HG02610 (cell line): ENCODE data around the gene PKIB.
A peak's percentile ranks its signal among the peaks of the same experiment; 100 is the strongest.
"Not testable (repeated sequence)": the region's sequence is repeated elsewhere in the genome, so short reads cannot be mapped to it uniquely, and the experiment has no call there.

Experiments
- ATAC-seq: cut with Tn5 transposase; IDR thresholded peaks from one replicate; pipeline ENCODE4 v1.9.1; 2021; ENCODE audit warnings: mild to moderate bottlenecking, moderate library complexity; ENCODE audit not compliant: unreplicated experiment

The PKIB gene

DNA sequence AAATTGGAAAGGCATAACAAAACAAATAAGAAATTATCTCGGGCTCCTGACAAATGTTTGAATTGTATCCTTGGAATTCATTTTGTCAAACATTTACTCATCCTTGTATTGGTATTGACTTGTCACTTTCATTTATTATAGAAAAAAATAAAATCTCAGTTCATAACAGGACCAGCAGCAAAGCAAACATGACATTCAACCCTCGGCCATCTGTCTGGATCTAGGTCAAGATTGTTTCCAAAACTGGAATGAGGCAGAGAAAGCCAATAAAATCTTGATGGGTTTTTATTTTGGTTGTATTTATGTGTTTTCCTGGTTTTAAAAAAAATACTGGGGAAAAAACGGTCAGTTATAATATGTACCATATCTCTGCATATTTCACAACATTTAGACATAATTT, 126.4 kb downstream of the PKIB start:
- ATAC-seq, result no peak

- ATAC-seq, result no peak
Observed at GRCh38 chr6:122740091-122740490, 129.9 kb downstream of the PKIB start.

DNA sequence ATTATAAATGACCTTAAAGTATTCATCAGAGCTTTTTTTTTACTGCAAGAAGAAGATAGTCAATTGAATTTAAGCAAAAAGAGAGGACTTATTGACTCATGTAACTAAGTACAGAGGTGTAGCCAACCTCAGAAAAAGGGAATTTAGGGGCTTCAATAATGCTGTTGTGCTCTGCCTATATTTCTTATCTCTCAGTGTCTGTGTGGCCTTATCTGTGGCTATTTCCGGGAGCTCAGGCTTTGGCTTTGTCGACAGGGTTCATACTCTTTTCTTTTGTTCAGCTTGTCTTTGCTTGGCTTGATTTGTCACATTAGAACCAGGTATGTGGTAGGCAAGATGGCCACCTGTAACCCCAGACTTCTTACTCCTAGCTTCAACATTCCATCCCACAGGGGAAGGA, 130.7 kb downstream of the PKIB start:
- no peak for ATAC-seq

DNA sequence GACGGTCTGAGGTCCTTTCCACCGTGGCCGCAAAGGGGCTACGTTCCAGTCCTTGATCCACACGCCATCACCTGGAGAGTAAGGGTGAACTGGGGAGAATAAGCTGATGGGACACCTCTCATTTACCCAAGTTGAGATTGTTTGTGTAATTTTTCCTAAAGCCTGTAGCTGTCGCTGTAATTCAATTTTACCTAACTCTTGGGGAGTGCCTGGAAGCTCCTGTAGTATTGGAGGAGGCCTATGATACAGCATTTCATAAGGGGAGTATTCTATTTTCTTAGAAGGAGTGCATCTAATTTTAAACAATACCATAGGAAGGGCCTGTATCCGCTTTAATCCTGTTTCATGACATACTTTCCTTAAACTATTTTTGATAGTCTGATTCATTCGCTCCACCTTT, 134.0 kb downstream of the PKIB start:
- ATAC-seq, result not testable (repeated sequence)

DNA sequence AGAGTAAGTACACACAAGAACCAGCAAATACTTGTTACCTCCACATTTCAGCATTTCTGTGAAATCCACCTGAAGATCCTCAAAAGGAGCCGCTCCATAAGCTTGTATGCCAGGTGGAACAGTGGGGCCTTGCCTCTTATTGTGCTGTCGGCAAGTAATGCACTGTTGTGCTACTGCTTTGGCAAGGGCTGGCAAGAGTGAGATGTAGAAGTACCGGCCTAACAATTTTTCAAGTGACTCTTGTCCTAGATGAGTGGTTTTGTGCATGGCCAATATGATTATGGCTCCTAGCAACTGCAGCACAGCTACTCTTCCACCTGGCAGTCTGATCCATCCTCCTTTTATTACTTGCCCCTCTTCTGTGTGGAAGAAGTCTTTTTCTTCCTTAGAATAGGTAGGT, 134.7 kb downstream of the PKIB start:
- not testable (repeated sequence) for ATAC-seq

GRCh38 chr6:122746688-122747087, 136.5 kb downstream of the PKIB start:
- ATAC-seq, result no peak

GRCh38 chr6:122747573-122747972, 137.4 kb downstream of the PKIB start:
- no peak for ATAC-seq

GRCh38 chr6:122748945-122749344, 138.7 kb downstream of the PKIB start:
- ATAC-seq, result not testable (repeated sequence)

DNA sequence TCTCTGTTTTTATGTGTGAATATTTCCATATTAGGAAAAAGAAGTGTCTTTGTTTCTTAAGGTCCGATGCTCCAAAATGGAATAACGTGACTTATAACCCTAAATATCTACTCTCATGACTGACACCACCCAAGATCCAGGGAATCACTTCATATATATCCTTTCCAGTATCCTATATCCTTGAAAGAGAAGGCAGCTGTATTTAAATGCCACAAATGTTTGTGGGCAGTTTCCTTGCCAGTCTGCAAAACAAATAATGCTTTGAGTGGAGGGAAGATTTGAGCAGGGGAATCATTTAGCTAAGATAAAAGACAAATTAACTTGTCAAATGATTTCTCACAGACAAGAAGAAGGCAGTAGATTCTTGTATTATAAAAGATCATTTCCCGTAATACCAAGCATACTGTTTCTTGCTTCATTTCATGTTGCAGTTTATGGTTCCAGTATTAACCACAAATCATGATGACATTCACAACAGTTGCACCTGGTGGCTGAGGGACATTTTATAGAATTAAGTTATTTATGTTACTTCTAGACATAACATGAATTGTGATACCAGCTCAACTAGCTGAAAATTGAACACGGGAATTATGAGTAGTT, 139.3 kb downstream of the PKIB start:
- no peak for ATAC-seq

- ATAC-seq, result peak; percentile 89
Observed at GRCh38 chr6:122751326-122751725, 141.1 kb downstream of the PKIB start.

GRCh38 chr6:122752459-122752858, 142.3 kb downstream of the PKIB start:
- ATAC-seq, result peak; percentile 30

- ATAC-seq, result no peak
Observed at GRCh38 chr6:122753000-122753687, 142.9 kb downstream of the PKIB start.

DNA sequence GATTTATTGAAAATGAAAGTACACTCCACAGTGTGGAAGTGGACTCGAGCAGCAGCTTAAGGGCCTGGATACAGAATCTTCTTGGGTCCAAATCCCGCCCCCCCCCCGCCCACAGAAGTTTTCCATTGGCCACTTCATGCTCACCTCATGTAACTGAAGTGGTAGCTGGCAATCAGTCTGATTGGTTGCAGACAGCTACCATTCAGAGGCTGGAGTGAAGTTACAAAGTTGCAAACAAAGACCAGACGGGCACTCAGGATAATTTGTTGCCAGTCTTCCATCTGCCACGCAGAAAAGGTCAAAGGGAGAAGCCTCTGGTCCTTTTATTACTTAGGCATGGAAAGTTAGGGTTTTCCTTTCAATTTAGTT, 143.5 kb downstream of the PKIB start:
- ATAC-seq, result no peak

GRCh38 chr6:122754191-122754731, 144.1 kb downstream of the PKIB start:
- no peak for ATAC-seq

GRCh38 chr6:122755901-122756300, 145.7 kb downstream of the PKIB start:
- ATAC-seq, result no peak

DNA sequence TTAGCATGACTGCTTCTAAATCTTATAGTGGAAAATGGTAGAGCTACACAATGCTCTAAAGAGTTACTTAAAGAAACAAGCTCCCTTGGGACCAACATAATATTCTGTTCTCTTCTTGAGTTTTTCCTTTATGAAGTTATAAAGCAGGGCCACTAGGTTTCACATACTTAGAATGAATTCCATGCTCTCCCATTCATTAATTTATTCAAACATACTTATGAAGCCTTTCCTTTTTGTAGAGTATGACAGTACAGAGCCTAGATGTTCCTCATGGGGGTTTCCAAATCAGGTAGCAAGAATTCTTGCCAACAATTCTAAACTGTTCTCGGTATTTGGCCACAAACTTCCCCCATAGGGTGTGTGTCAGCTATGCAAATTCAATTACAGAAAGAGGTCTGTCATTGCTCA, 148.7 kb downstream of the PKIB start:
- ATAC-seq, result peak; percentile 100

DNA sequence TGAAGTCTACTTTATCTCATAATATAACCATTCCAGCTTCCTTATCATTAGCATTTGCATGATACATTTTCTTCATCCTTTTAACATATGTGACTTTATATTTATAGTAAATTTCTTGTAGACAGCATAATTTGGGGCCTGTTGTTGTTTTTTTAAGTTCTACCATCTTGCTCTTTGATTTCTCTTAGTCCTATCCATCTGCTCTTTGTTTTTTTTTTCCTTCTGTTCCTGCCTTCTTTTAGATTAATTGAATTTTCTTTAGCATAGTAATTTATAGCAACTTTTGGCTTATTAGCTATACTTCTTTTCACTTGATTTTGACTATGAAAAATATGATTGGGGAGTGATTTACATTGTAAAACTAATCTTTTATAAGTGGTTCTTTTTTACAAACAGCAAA, 150.1 kb downstream of the PKIB start:
- ATAC-seq, result no peak

DNA sequence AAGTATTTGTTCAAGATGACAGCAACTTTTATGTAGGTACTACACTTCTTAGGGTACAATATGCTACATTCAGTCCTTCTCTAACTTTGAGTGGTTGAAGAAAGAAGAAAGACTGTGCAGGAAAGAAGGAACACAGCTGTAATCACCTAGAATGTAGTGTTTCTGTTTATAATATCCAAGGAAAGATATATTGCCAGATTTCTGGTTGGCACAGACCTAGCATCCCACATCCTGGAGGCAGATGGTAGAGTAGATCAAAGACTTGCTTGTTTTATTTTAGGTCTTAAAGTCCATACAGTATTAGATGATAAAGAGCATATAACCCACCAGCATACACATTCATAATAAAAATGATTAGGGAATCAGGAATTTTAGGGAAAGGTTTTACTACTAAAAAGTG, 156.1 kb downstream of the PKIB start:
- no peak for ATAC-seq

DNA sequence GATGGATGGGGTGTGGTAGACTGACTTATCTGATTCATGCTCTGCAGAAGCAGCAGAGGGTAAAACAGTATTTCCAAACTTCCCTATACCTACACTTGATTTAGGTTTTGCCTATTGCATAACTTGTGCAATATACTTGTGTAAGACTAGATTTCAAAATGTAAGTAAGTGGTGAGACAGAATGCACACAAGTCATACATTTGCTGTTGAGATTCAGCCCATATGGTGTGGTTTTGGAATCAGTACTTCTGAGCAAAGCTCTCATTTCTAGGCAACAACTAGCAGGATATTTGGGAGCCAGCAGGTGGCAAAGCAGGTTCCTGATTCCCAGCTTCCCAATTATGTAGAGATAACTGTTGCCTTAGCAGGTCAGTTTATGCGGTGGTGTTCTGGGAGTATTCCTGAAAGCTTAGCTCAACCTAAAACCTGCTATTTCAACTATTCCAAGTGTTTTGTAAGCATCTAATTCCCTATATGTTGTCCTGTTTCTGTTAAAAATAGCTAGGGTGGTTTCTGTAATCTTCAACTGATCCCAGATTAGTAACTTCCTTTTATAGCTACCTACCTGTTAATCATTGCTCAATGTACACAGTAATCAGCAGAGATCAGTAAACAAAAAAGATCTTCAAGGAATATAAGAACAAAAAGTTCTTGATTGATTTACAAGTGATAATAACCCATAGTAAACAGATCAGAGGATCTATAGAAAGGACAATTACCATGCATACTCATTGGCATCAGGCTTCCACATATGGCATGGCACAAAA, 160.8 kb downstream of the PKIB start:
- ATAC-seq, result no peak

GRCh38 chr6:122772724-122773415, 162.7 kb downstream of the PKIB start:
- no peak for ATAC-seq
